Hindlimb muscle (tissue), 1 donor: ENCODE data around the gene OPCML. TPM values are rescaled to one million over a fixed set of nuclear protein-coding genes. Genes with fewer than 3 reads are reported as not detected.
A peak's percentile ranks its signal among the peaks of the same experiment; 100 is the strongest.

ENCODE experiments used
- DNase-seq: peaks from one replicate; pipeline ENCODE4 v3.0.0-alpha.2; 2013
- polyA plus RNA-seq: library from polyadenylated mRNA; unstranded; fragments of 120-200 nt; gene quantifications from one replicate; pipeline ENCODE4 v1.2.1, GENCODE V29; 2013; ENCODE audit not compliant: insufficient read length

The OPCML gene
- polyA plus RNA-seq, 1 donor = 1.1 TPM

DNA sequence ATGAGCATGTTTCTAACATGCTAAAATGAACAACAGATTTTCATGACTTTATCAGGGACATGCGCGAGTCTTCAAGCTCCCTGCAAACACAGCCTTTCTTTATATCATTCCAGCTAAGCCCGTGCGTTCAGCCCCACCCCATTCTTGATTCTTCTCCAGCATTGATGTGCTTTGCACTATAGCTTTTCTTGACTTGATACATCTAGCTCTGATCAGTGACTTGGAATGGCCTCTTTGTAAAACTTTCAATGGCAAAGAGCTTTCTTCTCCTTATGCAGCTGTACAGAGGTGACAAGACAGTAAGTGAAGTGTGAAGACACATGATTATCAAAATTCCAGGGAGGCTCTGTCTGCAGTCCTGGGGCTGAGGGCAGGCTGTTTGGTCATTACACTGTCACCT, 561.0 kb downstream of the OPCML start:
- DNase-seq = no peak

DNA sequence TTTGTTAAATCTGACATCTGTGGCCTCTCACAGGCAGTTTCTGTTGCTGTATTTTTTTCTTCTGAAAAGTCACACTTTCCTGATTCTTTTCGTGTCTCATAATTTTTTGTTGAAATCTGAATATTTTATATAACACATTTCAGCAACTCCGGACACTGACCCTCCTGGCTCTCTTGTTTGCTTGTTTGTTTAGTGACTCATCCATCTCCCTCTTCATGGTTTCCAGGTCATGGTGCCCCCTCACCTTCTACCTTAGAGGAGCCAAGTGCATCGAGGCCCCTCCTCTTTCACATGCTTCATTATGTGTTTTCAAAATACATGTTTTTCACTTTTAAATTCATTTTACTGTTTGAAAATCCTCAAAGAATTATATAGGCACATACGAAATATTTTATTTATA, 562.4 kb downstream of the OPCML start:
- no peak for DNase-seq

DNA sequence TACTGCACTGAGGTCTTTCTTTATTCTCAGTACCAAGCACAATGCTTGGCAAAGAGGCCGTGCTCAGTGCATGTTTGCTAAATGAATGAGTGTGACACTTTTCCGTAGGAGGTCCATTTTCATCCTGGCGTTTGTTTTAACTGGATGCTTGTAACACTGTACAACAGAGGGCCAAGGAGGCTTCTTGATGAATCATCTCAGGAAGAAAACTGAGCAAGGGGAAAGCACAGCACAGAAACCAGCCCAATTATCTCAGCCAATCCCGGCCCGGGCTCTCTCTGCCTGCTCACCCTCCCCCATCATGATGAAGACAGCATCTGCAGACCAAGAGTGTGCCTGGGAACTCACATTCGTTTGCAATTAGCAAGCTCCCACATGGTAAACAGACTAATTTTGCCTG, 570.3 kb downstream of the OPCML start:
- no peak for DNase-seq

- DNase-seq = no peak
Observed at GRCh38 chr11:132961453-132961852, 570.8 kb downstream of the OPCML start.

DNA sequence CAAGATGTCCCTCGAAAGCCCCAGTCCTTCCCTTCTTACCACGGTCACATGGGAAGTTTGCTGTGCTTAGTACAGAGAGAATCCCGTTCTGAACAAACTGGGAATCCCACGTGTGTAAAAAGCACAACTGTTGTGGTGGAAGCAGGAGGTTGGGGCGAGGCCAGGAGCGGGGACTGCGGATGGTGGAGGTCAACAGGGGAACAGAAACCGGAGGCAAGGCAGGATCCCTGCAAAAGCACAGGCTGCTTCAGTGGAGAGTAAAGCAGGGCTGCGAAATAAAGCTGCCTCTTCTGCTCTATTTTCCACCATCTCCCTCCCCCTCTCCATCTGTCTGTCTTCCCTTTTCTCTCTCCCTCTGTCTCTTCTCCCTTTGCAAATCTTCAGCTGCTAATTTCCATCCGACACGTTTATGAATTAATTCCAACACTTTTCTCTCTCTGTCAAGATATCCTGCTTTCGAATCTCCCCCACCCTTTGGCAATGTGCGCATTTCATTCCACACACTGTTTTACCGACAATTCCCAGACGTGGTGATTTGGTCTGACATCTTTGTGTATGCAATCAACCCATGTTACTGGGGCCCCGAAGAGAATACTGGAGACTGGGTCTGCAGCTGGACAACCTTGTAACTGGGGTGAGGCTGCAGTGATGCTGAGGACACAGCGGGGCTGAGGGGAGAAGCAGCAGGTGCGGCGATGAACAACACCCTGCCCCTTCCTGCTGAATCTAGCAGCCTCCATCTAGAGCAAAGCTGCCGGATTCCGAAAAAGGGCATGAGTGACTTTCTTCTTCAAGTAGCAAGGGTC, 571.8 kb downstream of the OPCML start:
- no peak for DNase-seq

GRCh38 chr11:132959693-132960092, 572.6 kb downstream of the OPCML start:
- DNase-seq = no peak

- DNase-seq = no peak
Observed at GRCh38 chr11:132957881-132958280, 574.4 kb downstream of the OPCML start.

GRCh38 chr11:132948252-132948651, 584.0 kb downstream of the OPCML start:
- no peak for DNase-seq

DNA sequence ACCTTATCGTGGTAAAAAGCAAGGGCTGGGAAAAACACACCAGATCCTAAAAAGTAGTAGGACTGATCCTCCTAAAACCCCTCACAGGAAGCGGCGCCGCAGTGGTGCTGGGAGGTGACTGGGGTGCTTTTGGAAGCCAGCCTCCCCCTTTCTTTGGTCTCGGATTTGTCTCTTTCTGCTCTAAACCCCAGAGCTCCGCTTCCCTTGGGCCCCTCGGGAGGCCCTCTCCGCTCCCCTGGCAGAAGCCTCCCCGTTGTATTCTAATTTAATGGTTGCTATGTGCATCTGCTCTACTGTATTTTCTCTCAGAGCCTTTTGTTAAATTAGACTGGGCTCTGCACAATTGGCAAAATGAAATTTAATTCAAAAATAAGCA, 587.7 kb downstream of the OPCML start:
- DNase-seq = no peak

GRCh38 chr11:132943706-132944568, 588.4 kb downstream of the OPCML start:
- no peak for DNase-seq

DNA sequence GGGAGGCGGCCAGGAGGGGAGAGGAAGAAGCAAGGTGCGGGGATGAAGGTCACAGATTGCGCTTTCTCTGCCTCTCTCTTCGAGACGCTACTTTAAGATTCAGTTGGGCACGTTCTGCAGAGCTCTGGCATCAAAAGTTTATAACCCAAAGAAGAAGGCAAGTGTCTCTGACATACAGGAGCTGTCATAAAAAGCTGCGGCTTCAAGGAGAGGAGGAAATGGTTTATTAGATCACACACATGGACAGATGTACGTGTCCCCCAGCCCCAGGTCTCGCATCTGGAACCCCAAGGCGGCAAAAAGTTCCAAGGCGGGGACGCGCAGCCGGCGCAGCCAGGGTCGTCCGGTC, 589.0 kb downstream of the OPCML start:
- DNase-seq = no peak

DNA sequence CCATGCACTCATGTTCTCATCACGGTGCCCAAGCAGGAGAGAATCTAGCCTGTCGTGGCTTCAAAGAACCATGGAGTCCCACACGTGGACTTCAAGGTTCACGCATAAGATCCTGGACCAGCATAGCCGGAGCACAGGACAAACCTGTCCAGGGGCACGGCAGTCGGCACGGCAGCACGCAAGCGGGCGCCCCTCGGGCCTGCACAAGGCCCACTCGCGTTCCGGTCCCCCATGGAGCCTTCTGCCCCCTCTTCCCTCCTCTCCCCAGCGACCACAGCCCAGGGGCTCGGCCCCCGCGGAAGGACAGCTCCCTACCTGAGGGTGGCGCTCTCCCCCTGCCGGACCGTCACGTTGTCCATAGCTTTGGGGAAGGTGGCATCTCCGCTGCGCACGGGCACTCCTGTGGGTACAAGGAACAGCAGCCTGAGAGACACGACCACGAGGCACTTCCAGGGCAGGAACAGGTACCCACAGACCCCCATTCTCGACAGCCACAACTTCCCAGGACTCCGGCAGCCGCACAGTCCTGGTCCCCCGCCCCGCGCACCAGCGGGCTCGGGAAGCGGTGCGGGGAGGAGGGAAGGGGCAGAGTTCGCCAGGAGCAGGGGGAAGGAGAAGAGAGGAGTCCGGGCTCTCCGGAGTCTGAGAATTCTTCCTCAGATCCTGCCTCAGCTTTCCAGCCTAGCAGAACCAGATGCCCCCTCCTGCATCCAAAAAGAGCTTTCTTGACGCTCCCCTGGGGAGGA, 589.5 kb downstream of the OPCML start:
- no peak for DNase-seq

- DNase-seq = no peak
Observed at GRCh38 chr11:132941761-132942160, 590.5 kb downstream of the OPCML start.

DNA sequence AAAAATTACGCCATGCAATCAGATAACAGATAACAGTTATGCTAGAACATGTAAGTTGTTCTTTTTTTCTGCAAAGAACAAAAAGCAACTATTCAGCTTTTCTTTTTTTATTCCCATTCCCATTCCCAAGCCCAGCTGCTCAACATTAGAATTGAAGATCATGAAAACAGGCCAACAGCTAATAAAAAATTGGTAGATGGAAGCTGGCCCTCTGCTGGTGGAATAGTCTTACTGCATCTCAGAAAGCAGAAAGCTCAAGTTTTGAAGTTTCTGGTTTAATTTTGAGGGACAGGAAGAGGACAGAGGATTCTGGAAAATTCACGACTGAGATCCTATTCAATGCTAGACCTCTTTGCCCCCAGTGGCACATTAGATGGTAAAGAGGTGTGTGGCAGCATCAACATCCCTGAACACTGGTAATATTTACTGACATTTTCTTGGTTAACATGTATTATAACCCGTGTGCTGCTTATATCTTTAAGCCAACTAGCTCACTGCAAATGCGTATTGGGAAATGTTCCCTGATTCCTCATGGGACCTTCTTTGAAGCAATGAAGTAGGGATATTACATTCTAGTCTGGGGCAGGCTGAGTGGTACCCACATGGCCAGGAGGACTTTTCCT, 591.2 kb downstream of the OPCML start:
- peak; percentile 54 for DNase-seq

GRCh38 chr11:132937016-132937415, 595.3 kb downstream of the OPCML start:
- DNase-seq = no peak

DNA sequence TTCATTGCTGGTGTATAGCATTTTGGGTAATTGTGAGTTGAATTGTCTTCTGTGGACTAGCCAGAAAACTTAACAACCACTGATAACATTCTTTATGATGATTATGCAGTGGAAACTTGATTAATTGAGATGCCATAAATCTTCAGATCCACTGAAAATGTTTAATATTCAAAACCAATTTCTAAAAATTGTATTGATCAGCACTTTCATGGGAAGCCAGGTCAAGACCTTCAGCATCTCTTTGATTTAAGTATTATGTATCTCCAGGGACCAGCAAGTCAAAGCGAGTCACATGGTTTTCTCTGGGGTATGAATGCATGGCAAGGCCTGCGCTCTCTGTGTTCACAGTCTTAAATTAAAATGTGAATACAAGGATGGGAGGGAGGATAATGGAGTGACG, 596.9 kb downstream of the OPCML start:
- no peak for DNase-seq

GRCh38 chr11:132933703-132934102, 598.6 kb downstream of the OPCML start:
- DNase-seq = no peak

DNA sequence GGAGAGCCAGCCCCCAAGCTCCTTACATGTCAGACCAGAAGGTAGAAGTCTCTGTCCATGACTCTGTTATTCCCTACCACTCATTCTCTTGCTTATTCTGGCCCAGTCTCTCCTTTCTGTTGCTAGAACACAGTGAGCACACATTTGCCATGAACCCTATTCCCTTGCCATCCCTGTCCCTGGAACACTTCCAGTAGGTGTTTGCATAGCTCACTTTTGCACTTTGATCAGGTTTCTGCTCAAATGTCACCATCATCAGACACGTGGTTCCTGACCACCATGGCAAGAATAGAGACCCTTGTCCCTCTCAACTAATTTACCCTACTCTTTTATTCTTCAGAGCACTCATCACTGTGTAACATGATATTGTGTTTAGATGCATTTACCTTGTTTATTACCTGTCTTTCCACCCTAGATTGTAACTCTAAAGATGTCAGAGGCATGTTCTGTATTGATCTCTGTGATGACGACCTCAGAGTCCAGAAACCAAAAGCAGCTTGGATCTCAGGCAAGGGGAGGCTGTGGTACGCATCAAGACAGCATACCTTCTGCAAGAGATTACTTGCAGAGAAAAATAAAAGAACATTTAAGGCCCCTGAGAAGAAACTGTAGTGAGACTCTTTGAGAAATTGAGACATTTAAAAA, 606.4 kb downstream of the OPCML start:
- DNase-seq = no peak

GRCh38 chr11:132921597-132921996, 610.7 kb downstream of the OPCML start:
- no peak for DNase-seq

DNA sequence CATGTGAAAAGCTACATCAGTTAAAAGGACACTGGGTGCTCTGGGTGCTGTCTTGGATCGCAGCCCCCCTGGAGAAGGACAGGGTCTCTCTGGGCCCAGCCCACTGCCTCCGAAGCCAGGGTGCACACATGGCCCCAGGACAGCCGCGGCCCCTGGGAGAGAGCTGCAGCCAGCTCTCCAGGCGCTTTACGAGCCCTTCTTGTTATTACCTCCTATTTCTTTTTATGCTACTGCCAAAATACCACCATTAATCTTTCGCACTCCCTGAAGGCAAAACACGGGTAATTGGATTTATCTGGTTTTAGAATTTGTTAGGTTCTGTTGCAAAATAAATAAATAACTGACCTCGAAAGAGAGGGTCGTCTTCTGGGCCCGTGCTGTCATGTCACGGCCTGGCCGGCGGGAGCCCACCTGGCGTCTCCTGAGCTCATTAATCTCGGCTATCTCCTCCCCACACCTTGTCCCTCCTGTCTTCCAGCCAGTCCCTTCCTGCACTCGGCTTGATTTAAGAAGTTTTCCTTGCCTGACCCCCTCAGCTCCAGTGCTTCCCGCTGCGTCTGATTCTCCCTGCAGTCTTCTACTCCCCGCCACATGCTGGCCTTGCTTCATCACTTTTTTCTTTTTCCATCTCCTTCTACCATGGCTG, 611.7 kb downstream of the OPCML start:
- no peak for DNase-seq

DNA sequence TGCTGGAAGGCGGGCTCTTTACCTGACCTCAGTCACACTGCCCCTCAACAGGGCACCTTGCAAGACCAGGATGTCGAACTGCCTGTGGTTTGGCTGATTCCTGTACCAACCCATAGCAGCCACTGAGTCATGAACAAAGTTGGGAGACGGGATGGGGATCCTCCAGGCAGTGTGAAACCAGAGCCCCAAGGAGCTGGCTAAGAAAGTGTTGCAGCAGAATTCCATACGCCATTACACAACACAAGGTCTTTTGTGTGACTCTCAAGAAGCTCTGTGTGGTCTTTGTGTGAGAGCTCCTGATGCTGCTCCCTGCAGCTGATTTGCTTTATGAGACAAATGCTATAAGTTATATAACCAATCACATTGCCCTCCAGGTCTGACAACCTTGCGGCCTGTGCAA, 617.7 kb downstream of the OPCML start:
- no peak for DNase-seq

- DNase-seq = no peak
Observed at GRCh38 chr11:132913886-132914285, 618.4 kb downstream of the OPCML start.
